SK-N-SH treated with all-trans-retinoic acid at 6 μM for 48 hours (cell line): ENCODE data around the gene RNF10.

ENCODE experiments used
- BACH2 ChIP-seq: fragments of 250-450 bp; sonication (Bioruptor Pico); IDR thresholded peaks from 2 replicates; pipeline ENCODE4 v1.9.0; 2021; ENCODE audit warnings: mild to moderate bottlenecking, borderline replicate concordance
- RARB ChIP-seq: fragments of 250-450 bp; sonication (Bioruptor Pico); IDR thresholded peaks from 2 replicates; pipeline ENCODE4 v1.8.0; 2021; ENCODE audit warnings: mild to moderate bottlenecking, moderate library complexity
- TSHZ2 ChIP-seq: fragments of 250-450 bp; sonication (Bioruptor Pico); IDR thresholded peaks from 2 replicates; pipeline ENCODE4 v1.5.0; 2020; ENCODE audit warnings: mild to moderate bottlenecking, moderate library complexity
- ZFP3 ChIP-seq: fragments of 250-450 bp; sonication (Bioruptor Pico); IDR thresholded peaks from 2 replicates; pipeline ENCODE4 v1.5.0; 2020; ENCODE audit warnings: mild to moderate bottlenecking, moderate library complexity
- ZFP30 ChIP-seq: fragments of 450-650 bp; formaldehyde crosslinking; IDR thresholded peaks from 2 replicates; pipeline ENCODE4 v1.5.0; 2022; ENCODE audit warnings: mild to moderate bottlenecking, moderate library complexity
- ZNF70 ChIP-seq: fragments of 450-650 bp; formaldehyde crosslinking; IDR thresholded peaks from 2 replicates; pipeline ENCODE4 v1.5.0; 2020; ENCODE audit warnings: mild to moderate bottlenecking, moderate library complexity
- TF ChIP-seq, protein P1 (sequence below): fragments of 250-450 bp; sonication (Bioruptor Pico); IDR thresholded peaks from 2 replicates; pipeline ENCODE4 v1.8.0; 2021; ENCODE audit warnings: low read depth, mild to moderate bottlenecking, moderate library complexity, borderline replicate concordance
- TF ChIP-seq, protein P2 (sequence below): fragments of 250-450 bp; sonication (Bioruptor Pico); IDR thresholded peaks from 2 replicates; pipeline ENCODE4 v1.8.0; 2020; ENCODE audit warnings: mild to moderate bottlenecking, moderate library complexity, borderline replicate concordance

GRCh38 chr12:120539303-120539702 lies 5.1 kb downstream of the RNF10 start:
- TF ChIP-seq, protein P1, sequence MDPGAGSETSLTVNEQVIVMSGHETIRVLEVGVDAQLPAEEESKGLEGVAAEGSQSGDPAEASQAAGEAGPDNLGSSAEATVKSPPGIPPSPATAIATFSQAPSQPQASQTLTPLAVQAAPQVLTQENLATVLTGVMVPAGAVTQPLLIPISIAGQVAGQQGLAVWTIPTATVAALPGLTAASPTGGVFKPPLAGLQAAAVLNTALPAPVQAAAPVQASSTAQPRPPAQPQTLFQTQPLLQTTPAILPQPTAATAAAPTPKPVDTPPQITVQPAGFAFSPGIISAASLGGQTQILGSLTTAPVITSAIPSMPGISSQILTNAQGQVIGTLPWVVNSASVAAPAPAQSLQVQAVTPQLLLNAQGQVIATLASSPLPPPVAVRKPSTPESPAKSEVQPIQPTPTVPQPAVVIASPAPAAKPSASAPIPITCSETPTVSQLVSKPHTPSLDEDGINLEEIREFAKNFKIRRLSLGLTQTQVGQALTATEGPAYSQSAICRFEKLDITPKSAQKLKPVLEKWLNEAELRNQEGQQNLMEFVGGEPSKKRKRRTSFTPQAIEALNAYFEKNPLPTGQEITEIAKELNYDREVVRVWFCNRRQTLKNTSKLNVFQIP (CRISPR knock-in tag), result no peak
- TF ChIP-seq RARB (CRISPR knock-in tag) (no peak), BACH2 (CRISPR knock-in tag) (no peak), TSHZ2 (CRISPR knock-in tag) (no peak), ZFP3 (CRISPR knock-in tag) (no peak), ZNF70 (CRISPR knock-in tag) (no peak), ZFP30 (CRISPR knock-in tag) (no peak)
- TF ChIP-seq, protein P2, sequence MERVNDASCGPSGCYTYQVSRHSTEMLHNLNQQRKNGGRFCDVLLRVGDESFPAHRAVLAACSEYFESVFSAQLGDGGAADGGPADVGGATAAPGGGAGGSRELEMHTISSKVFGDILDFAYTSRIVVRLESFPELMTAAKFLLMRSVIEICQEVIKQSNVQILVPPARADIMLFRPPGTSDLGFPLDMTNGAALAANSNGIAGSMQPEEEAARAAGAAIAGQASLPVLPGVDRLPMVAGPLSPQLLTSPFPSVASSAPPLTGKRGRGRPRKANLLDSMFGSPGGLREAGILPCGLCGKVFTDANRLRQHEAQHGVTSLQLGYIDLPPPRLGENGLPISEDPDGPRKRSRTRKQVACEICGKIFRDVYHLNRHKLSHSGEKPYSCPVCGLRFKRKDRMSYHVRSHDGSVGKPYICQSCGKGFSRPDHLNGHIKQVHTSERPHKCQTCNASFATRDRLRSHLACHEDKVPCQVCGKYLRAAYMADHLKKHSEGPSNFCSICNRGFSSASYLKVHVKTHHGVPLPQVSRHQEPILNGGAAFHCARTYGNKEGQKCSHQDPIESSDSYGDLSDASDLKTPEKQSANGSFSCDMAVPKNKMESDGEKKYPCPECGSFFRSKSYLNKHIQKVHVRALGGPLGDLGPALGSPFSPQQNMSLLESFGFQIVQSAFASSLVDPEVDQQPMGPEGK (CRISPR knock-in tag), result no peak
